Ovary (tissue), 1 donor: ENCODE data around the gene OR5B2.

ENCODE experiments used
- EP300 ChIP-seq: sonication (generic); formaldehyde crosslinking; IDR thresholded peaks from one replicate; pipeline ENCODE4 v1.6.1; 2017; ENCODE audit warnings: antibody characterized with exemption
- POLR2A ChIP-seq: fragments of 450-650 bp; IDR thresholded peaks from one replicate; pipeline ENCODE4 v1.6.1; 2017; ENCODE audit warnings: antibody characterized with exemption, mild to moderate bottlenecking, moderate library complexity

DNA sequence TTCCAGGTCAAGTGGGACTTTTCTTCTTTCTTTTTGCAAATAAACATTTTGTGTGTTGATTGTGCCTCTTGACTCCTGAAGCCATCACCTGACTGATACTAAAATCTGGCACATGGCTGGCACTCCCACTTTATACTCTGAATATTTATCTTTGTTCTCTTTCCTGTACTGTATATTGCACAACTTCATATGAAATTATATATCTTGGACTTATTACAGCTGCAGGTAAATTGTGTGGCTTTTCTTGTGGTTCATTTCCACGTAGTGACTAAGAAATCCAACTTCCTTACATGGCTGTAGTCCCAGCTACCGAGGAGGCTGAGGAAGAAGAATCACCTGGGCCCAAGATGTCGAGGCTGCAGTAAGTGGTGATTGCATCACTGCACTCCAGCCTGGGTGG, 37.8 kb upstream of the OR5B2 start:
- no peak for TF ChIP-seq EP300
- TF ChIP-seq POLR2A, result no peak
